ENCODE data around the gene MFRP.

GRCh38 chr11:119351232-119351631, 4.7 kb upstream of the MFRP start:
- no peak for TF ChIP-seq CTCF (IDR thresholded peaks at IDR 0.05; ENCODE audit: low read depth, low read length)
- TF ChIP-seq POLR2A (IDR thresholded peaks at IDR 0.05; ENCODE audit: extremely low read depth, insufficient read length) = no peak

Data from NB4 (cell line).